Neural progenitor cell (in vitro differentiated cells): Measurements from ENCODE around the gene SLC35E2B. TPM values are rescaled to one million over a fixed set of nuclear protein-coding genes. Genes with fewer than 3 reads are reported as not detected.
"Not testable (repeated sequence)": the region's sequence is repeated elsewhere in the genome, so short reads cannot be mapped to it uniquely, and the experiment has no call there.

ENCODE experiments used
- DNase-seq: peaks from one replicate; pipeline ENCODE4 v3.0.0-alpha.2; 2016; ENCODE audit warnings: low spot score
- H2AFZ ChIP-seq: fragments of 200-600 bp; sonication (generic); replicated peaks from 2 replicates; pipeline ENCODE4 v1.6.1; 2016; ENCODE audit warnings: antibody characterized with exemption
- H3F3A ChIP-seq: fragments of 200-600 bp; sonication (generic); 2 replicates; pipeline ENCODE4 v1.6.1; 2016; ENCODE audit warnings: antibody characterized with exemption, low read depth
- H3K27ac ChIP-seq: fragments of 200-600 bp; sonication (generic); 2 replicates; pipeline ENCODE4 v1.5.1; 2016; ENCODE audit warnings: mild to moderate bottlenecking
- H3K27me3 ChIP-seq: fragments of 200-600 bp; sonication (generic); 2 replicates; pipeline ENCODE4 v1.6.1; 2016; ENCODE audit warnings: mild to moderate bottlenecking, moderate library complexity
- H3K36me3 ChIP-seq: fragments of 200-600 bp; sonication (generic); 2 replicates; pipeline ENCODE4 v1.5.1; 2016
- H3K4me1 ChIP-seq: fragments of 200-600 bp; sonication (generic); 2 replicates; pipeline ENCODE4 v1.6.1; 2016; ENCODE audit warnings: mixed run types
- H3K4me2 ChIP-seq: fragments of 200-600 bp; sonication (generic); 2 replicates; pipeline ENCODE4 v1.6.1; 2016
- H3K4me3 ChIP-seq: fragments of 200-600 bp; sonication (generic); 2 replicates; pipeline ENCODE4 v1.5.1; 2016
- H3K79me2 ChIP-seq: fragments of 200-600 bp; sonication (generic); 2 replicates; pipeline ENCODE4 v1.6.1; 2016; ENCODE audit warnings: low read depth
- H3K9ac ChIP-seq: fragments of 200-600 bp; sonication (generic); 2 replicates; pipeline ENCODE4 v1.6.1; 2016
- H3K9me3 ChIP-seq: fragments of 200-600 bp; sonication (generic); 2 replicates; pipeline ENCODE4 v1.5.1; 2016; ENCODE audit warnings: low read depth
- H4K20me1 ChIP-seq: fragments of 200-600 bp; sonication (generic); 2 replicates; pipeline ENCODE4 v1.6.1; 2016; ENCODE audit warnings: low read depth
- H3K27ac Mint-ChIP-seq: 3 replicates; pipeline ENCODE4 v1.8.0; 2021; ENCODE audit warnings: mixed read lengths
- H3K27me3 Mint-ChIP-seq: 2 replicates; pipeline ENCODE4 v1.8.0; 2022; ENCODE audit warnings: low read depth, mild to moderate bottlenecking, inconsistent platforms, moderate library complexity, mixed read lengths; ENCODE audit not compliant: insufficient read depth
- H3K36me3 Mint-ChIP-seq: 3 replicates; pipeline ENCODE4 v1.8.0; 2021; ENCODE audit warnings: mixed read lengths
- H3K4me1 Mint-ChIP-seq: 3 replicates; pipeline ENCODE4 v1.8.0; 2021; ENCODE audit warnings: mixed read lengths
- H3K4me3 Mint-ChIP-seq: 3 replicates; pipeline ENCODE4 v1.8.0; 2021; ENCODE audit warnings: mild to moderate bottlenecking, moderate library complexity, mixed read lengths
- H3K9me3 Mint-ChIP-seq: 3 replicates; pipeline ENCODE4 v1.8.0; 2020; ENCODE audit warnings: mixed read lengths
- EZH2 ChIP-seq: fragments of 200-600 bp; sonication (generic); IDR thresholded peaks from 2 replicates; pipeline ENCODE4 v1.6.1; 2017; ENCODE audit warnings: antibody characterized with exemption, mild to moderate bottlenecking, moderate library complexity
- EZH2phosphoT487 ChIP-seq: fragments of 200-600 bp; sonication (generic); IDR thresholded peaks from 2 replicates; pipeline ENCODE4 v1.6.1; 2017; ENCODE audit warnings: antibody characterized with exemption
- total RNA-seq: library from RNA; depleted of rRNA; stranded (reverse); fragments of >200 nt; gene quantifications from 2 replicates; pipeline ENCODE4 v1.2.3, GENCODE V29; 2015; ENCODE audit warnings: low replicate concordance
- TF ChIP-seq, protein P1 (sequence below): fragments of 200-600 bp; sonication (generic); IDR thresholded peaks from 2 replicates; pipeline ENCODE4 v1.5.1; 2017; ENCODE audit warnings: antibody characterized with exemption, mild to moderate bottlenecking

SLC35E2B gene
- total RNA-seq, 1 donor from 2014 or later, result 49.4 TPM

DNA sequence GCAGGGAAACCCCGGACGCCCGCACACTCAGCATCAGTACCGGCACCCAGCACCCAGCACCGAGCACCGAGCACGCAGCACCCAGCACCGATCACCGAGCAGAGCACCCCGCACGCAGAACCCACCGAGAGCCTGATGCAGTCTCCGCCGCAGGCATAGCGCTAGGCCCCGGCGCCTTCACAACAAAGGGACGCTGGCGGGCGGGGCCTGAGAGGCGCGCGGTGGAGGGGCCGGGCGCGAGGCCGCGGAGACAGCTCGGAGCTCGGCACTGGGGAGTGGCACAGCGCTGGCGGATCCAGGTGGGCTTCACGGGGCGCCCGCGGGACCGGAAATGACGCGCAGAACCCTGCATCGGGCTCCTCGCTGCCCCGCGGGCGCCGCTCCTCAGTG, 276 bp downstream of the SLC35E2B start:
- Histone ChIP-seq H3K4me3 (peak overlapping the region; percentile 68), H3K27ac (peak overlapping the region; percentile 100), H3K9ac (peak overlapping the region; percentile 98), H3K4me2 (peak overlapping the region; percentile 71), H3K79me2 (peaks cover 25% of the 10 kb centered on the region), H3F3A (peaks cover 11% of the 10 kb centered on the region)
- not testable (repeated sequence) for H3K27me3 Mint-ChIP-seq, H3K4me1 Mint-ChIP-seq, H2AFZ ChIP-seq, H3K27me3 ChIP-seq, H3K9me3 Mint-ChIP-seq, H3K36me3 ChIP-seq, H3K9me3 ChIP-seq, H3K27ac Mint-ChIP-seq, H4K20me1 ChIP-seq, H3K4me1 ChIP-seq
- peaks cover 13% of the 10 kb centered on the region for H3K36me3 Mint-ChIP-seq
- peak; percentile 86 for DNase-seq
- H3K4me3 Mint-ChIP-seq, result peak overlapping the region; percentile 68

DNA sequence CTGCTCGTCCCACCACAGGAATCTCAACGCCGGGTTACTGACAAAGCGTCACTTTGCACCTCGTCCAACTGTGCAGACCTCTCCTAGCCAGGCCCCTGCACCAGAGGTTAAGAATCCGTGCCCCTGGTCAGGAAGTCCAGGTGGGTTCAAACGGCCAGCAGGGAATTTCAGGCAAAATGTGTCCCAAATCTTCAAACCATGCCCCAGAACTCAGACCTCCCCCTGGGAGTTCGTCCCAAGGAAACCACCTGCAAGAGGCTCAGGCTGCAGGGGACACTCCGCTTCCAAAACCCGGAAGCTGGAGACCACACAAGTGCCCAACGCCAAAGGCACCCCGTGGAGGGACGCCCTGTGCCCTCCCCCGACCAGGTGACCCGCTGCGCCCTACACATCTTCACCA, 1.2 kb downstream of the SLC35E2B start:
- H4K20me1 ChIP-seq, H3K27ac Mint-ChIP-seq, H3K9me3 ChIP-seq, H3K27me3 Mint-ChIP-seq, H2AFZ ChIP-seq, H3K4me1 ChIP-seq, H3K27ac ChIP-seq, H3K4me3 Mint-ChIP-seq, H3K9ac ChIP-seq, H3K9me3 Mint-ChIP-seq, H3K27me3 ChIP-seq, H3K4me1 Mint-ChIP-seq, DNase-seq, H3K36me3 ChIP-seq: not testable (repeated sequence)
- Histone ChIP-seq H3F3A (peaks cover 11% of the 10 kb centered on the region), H3K4me2 (peak overlapping the region; percentile 74), H3K4me3 (peak overlapping the region; percentile 40), H3K79me2 (peaks cover 34% of the 10 kb centered on the region)
- peaks cover 13% of the 10 kb centered on the region for H3K36me3 Mint-ChIP-seq

DNA sequence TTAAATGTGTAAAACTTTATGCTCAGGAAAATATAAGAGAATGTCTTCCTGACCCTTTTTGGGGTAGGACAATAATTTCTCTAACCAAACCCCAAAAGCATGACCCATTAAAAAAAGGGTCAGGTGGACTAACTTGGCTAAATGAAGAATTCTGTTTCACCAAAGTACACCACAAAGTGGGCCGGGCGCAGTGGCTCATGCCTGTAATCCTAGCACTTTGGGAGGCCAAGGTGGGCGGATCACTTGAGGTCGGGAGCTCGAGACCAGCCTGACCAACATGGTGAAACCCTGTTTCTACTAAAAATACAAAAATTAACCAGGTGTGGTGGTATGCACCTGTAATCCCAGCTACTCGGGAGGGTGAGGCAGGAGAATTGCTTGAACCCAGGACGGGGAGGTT, 3.1 kb downstream of the SLC35E2B start:
- H3K4me3 Mint-ChIP-seq, H3K27ac Mint-ChIP-seq, H3K27ac ChIP-seq, H3K4me1 ChIP-seq, H3K9me3 Mint-ChIP-seq, H3K27me3 ChIP-seq, H3K9ac ChIP-seq, H3K4me1 Mint-ChIP-seq, H3K4me3 ChIP-seq, H3K4me2 ChIP-seq, H3K36me3 ChIP-seq, H3K27me3 Mint-ChIP-seq, DNase-seq, H3K9me3 ChIP-seq, H2AFZ ChIP-seq: not testable (repeated sequence)
- Histone ChIP-seq H3K79me2 (peaks cover 52% of the 10 kb centered on the region), H3F3A (peaks cover 11% of the 10 kb centered on the region), H4K20me1 (peaks cover 22% of the 10 kb centered on the region)
- H3K36me3 Mint-ChIP-seq, result peaks cover 17% of the 10 kb centered on the region

DNA sequence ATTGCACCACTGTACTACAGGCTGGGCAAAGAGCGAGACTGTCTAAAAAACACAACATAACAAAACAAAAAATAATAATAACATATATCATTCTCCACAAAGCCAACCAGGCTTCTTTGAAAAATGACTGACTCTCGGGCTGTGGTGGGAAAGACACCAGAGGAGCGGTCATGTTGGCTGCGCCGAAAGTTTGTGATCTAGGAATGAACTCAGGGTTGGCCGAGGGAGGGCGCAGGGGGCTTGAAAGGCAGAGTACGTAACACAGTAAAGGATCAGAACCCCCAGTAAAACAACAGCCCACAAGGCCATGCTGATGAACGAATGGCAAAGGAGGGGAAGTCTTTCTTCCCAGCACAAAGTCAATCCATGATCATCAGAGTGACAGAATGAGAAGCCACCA, 4.7 kb downstream of the SLC35E2B start:
- DNase-seq, result no peak
- peak overlapping the region; percentile 38 for H3K4me3 Mint-ChIP-seq
- H3K4me1 Mint-ChIP-seq, result peaks cover 8% of the 10 kb centered on the region
- Histone ChIP-seq H3K4me3 (no peak overlapping the region), H4K20me1 (peaks cover 39% of the 10 kb centered on the region), H3K9ac (no peak overlapping the region), H3K9me3 (no peaks in the 10 kb centered on the region), H3K27ac (no peak overlapping the region), H2AFZ (no peak overlapping the region), H3F3A (peaks cover 9% of the 10 kb centered on the region), H3K4me2 (no peak overlapping the region), H3K27me3 (no peaks in the 10 kb centered on the region), H3K36me3 (no peaks in the 10 kb centered on the region), H3K4me1 (no peaks in the 10 kb centered on the region), H3K79me2 (peaks cover 69% of the 10 kb centered on the region)
- H3K27me3 Mint-ChIP-seq, result peaks cover 7% of the 10 kb centered on the region
- peaks cover 17% of the 10 kb centered on the region for H3K36me3 Mint-ChIP-seq
- peaks cover 2% of the 10 kb centered on the region for H3K9me3 Mint-ChIP-seq
- TF ChIP-seq EZH2, result no peak
- TF ChIP-seq, protein P1, sequence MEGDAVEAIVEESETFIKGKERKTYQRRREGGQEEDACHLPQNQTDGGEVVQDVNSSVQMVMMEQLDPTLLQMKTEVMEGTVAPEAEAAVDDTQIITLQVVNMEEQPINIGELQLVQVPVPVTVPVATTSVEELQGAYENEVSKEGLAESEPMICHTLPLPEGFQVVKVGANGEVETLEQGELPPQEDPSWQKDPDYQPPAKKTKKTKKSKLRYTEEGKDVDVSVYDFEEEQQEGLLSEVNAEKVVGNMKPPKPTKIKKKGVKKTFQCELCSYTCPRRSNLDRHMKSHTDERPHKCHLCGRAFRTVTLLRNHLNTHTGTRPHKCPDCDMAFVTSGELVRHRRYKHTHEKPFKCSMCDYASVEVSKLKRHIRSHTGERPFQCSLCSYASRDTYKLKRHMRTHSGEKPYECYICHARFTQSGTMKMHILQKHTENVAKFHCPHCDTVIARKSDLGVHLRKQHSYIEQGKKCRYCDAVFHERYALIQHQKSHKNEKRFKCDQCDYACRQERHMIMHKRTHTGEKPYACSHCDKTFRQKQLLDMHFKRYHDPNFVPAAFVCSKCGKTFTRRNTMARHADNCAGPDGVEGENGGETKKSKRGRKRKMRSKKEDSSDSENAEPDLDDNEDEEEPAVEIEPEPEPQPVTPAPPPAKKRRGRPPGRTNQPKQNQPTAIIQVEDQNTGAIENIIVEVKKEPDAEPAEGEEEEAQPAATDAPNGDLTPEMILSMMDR, result no peak
- no peak for TF ChIP-seq EZH2phosphoT487
- peak overlapping the region; percentile 78 for H3K27ac Mint-ChIP-seq

DNA sequence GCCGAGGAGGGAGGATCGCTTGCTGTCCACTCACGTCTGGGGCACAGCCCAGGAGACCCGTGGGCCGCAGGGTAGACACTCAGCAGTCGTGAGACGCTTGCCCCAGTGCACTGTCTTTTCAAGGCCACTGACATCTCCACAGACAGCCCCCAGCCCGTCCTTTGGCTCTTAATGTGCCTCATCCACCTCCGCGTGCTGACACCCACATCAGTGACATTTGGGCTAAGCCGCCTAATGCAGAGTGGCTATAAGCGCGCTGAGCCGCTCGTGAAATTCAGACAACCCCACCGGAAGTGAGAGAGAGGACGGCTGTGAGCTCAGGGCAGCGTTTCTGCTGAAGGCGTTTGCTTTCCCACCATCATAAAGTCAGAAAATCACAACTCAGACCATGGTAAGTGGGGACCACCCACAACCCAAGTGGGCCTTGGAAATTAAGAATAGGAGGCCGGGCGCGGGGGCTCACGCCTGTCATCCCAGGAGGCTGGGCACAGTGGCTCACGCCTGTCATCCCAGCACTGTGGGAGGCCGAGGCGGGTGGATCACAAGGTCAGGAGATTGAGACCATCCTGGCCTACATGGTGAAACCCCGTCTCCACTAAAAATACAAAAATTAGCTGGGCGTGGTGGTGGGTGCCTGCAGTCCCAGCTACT, 8.4 kb downstream of the SLC35E2B start:
- H3K4me1 ChIP-seq, result no peaks in the 10 kb centered on the region
- DNase-seq, result no peak
- H3F3A ChIP-seq, result peaks cover 5% of the 10 kb centered on the region
- H3K36me3 ChIP-seq, result no peaks in the 10 kb centered on the region
- H2AFZ ChIP-seq, result no peak overlapping the region
- no peak for TF ChIP-seq EZH2phosphoT487
- no peak for TF ChIP-seq EZH2
- TF ChIP-seq, protein P1, result no peak
- H3K27ac ChIP-seq, result no peak overlapping the region
- no peak overlapping the region for H3K4me3 ChIP-seq
- peaks cover 69% of the 10 kb centered on the region for H4K20me1 ChIP-seq
- peaks cover 2% of the 10 kb centered on the region for H3K9me3 Mint-ChIP-seq
- H3K36me3 Mint-ChIP-seq, result peaks cover 14% of the 10 kb centered on the region
- peaks cover 93% of the 10 kb centered on the region for H3K79me2 ChIP-seq
- H3K27me3 ChIP-seq, result no peaks in the 10 kb centered on the region
- H3K9ac ChIP-seq, result no peak overlapping the region
- no peak overlapping the region for H3K27ac Mint-ChIP-seq
- H3K27me3 Mint-ChIP-seq, result peaks cover 6% of the 10 kb centered on the region
- H3K4me1 Mint-ChIP-seq, result peaks cover 13% of the 10 kb centered on the region
- no peak overlapping the region for H3K4me2 ChIP-seq
- no peak overlapping the region for H3K4me3 Mint-ChIP-seq
- no peaks in the 10 kb centered on the region for H3K9me3 ChIP-seq
